ENCODE results near the gene DUSP1. TPM values are rescaled to one million over a fixed set of nuclear protein-coding genes. Genes with fewer than 3 reads are reported as not detected.

DUSP1 gene
- total RNA-seq, 1 donor: 3,538 TPM

DNA sequence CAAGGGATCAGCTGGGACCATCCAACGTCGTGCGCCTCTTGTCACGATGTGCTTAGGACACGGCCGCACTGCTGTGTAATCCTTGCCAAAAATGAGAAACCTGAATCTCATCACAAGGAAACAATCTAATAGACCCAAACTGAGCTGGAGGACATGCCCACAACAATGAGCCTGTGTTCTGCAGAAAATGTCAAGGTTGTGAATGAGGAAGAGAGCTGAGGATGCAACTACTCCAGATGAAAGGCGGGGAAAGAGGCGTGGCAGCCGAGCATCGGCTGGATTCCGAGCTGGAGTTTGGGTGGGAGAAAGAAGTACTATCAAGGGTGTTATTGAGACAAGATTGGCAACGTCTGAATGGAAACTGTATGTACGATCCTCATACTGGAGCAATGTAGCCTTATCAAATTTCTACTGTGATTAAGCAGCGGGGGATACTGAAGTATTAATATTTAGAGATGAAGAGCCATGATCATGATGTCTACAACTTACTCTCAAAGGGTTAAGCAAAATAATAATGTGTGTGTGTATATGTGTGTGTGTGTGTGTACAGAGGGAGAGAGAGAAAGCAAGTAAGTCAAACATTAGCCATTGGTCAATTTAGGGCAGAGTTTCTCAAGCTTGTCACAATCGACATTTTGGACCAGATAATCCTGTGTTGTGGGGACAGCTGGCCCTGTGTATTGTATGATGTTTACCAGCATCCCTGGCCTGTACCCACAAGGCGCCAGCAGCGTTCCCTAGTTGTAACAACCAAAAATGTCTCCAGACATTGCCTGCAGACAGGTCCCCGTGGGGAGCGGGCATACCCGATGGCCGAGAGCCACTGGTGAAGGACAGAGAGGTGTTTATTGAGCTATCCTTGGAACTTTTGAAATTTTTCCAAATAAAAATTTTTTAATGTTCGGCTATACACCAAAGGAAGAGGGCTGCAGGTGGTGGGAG lies 46.5 kb downstream of the DUSP1 start:
- no peak overlapping the region for H3K4me3 ChIP-seq (ENCODE audit: low read length)
- H3K27me3 ChIP-seq (ENCODE audit: insufficient read depth, low read length): no peaks in the 10 kb centered on the region
- H3K4me1 ChIP-seq (ENCODE audit: insufficient read depth, low read length): no peaks in the 10 kb centered on the region
- H3K9me3 ChIP-seq (ENCODE audit: low read depth, low read length): no peaks in the 10 kb centered on the region

DNA sequence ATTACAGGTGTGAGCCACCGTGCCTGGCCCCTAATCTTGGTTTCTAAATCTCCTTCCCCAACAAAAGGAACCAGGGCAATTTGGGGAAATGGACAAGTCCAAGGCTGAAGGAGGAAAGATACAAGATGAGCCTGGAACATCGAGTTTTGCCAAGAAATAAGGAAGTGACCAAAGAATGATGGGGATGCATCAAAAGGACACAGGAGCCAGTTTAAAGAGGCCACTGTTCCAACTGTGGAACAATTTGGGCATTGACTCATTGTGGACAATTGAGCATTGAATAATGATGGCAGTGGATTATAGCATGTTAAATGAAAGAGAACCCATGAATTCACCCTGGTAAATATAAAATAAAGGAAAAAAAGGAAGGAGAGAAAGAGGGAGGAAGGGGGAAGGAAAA lies 47.5 kb downstream of the DUSP1 start:
- H3K4me1 ChIP-seq (ENCODE audit: insufficient read depth, low read length): no peaks in the 10 kb centered on the region
- no peak overlapping the region for H3K4me3 ChIP-seq (ENCODE audit: low read length)
- no peaks in the 10 kb centered on the region for H3K27me3 ChIP-seq (ENCODE audit: insufficient read depth, low read length)
- no peaks in the 10 kb centered on the region for H3K9me3 ChIP-seq (ENCODE audit: low read depth, low read length)

DNA sequence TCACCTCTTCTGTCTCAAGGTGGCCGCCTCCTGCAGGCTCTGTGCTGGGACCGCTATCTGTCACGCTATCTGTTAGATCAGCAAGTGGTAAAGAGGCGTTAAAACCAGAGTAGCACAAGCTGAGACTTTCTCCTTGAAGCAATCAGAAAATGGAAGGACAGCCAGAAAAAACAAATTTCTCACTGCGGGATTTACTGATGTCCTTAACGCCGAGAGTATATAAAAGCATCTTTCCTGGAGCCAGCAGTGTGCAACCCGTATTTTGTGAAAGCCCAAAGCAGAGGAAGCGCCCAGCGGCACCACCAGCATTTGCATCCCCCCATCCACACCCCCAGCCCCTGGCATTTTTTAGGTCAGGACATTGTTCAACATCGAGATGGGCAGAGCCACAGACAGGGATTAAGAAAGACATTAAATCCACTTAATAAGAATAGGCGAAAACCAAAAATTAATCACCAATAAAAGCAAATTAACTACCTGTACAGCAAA lies 48.6 kb downstream of the DUSP1 start:
- no peaks in the 10 kb centered on the region for H3K4me1 ChIP-seq (ENCODE audit: insufficient read depth, low read length)
- no peaks in the 10 kb centered on the region for H3K27me3 ChIP-seq (ENCODE audit: insufficient read depth, low read length)
- H3K9me3 ChIP-seq (ENCODE audit: low read depth, low read length): no peaks in the 10 kb centered on the region
- H3K4me3 ChIP-seq (ENCODE audit: low read length): no peak overlapping the region

DNA sequence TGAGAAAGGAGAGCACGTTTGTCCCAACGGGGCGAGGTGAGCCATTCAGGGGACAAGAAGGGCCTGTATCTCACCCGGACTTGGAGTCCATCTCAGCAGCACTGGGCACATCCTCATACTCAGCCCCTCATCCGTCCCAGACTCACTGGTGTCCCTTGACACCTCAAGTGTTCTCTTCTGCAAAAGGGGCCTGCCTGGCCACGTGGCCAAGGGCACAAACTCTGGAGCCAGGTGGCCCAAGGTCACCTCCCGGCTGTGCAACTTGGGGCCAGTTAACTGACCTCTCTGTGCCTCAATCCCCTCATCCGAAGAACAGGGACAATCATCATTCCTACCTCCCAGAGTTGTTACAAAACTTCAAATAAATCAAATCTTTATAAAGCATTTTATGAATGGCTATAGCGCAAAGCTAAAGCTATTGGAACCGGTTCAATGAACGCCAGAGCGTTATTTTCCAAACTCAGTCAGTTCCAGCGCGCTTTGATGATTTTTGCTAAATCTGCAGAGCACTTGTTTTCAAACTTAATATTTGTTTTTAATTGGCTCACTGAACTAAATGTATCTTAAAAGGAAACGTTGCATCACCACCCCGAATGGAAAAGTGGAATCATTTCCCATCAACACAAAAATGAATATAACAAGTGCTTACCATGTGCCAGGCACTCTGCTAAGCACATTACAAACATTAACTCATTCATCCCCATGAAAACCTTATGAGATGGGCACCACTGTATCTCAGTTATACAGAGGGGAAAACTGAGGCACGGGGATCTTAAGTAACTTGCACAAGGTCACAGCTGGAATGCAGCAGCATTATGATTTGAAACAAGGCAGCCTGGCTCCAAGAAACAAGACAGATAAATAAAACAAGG lies 49.3 kb downstream of the DUSP1 start:
- no peaks in the 10 kb centered on the region for H3K27me3 ChIP-seq (ENCODE audit: insufficient read depth, low read length)

DNA sequence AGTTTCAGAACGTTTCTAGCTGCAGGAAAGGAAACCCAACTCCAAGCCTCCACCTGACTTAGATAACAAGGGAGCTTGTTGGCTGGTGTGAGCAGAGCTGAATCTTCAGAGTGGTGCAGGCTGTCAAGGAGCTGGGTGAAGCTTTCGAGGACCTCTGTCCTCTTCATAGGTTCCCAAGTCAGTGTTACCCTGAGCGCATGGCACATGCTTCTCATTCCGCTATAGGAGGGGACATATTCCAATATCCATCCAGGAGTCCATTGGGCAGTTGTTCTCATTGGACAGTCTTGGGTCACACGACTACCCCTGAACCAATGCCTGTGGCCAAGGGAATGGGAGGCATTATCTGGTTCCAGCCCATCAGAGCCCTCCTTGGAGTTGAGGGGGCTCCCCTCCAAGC lies 50.3 kb downstream of the DUSP1 start:
- no peaks in the 10 kb centered on the region for H3K27me3 ChIP-seq (ENCODE audit: insufficient read depth, low read length)
- H3K4me1 ChIP-seq (ENCODE audit: insufficient read depth, low read length): peaks cover 5% of the 10 kb centered on the region
- H3K4me3 ChIP-seq (ENCODE audit: low read length): no peak overlapping the region
- H3K9me3 ChIP-seq (ENCODE audit: low read depth, low read length): no peaks in the 10 kb centered on the region

More for the DNA sequence above, 49.3 kb downstream of the DUSP1 start:
- peaks cover 4% of the 10 kb centered on the region for H3K4me1 ChIP-seq (ENCODE audit: insufficient read depth, low read length)
- no peaks in the 10 kb centered on the region for H3K9me3 ChIP-seq (ENCODE audit: low read depth, low read length)
- H3K4me3 ChIP-seq (ENCODE audit: low read length): no peak overlapping the region

DNA sequence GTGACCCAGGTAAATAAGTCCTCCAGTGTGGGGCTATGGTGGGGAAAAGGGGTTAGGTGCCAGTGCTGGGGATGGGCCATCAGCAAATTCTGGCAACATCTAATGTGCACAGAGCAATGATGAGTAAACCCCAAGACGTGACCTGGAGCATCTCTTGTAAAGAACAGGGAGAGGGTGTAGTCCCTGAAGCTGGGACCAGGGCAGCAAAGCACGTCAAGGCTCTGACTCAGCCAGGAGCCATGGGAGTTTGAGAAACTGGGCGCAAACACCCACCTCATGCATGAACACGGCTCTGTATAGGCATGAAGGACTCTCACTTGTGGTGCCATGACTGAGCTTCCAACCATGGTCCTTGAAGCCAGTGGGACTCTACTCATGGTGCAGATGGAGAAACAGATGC lies 51.8 kb downstream of the DUSP1 start:
- Histone ChIP-seq H3K9me3 (ENCODE audit: low read depth, low read length) (no peaks in the 10 kb centered on the region), H3K4me1 (ENCODE audit: insufficient read depth, low read length) (peaks cover 9% of the 10 kb centered on the region), H3K4me3 (ENCODE audit: low read length) (no peak overlapping the region), H3K27me3 (ENCODE audit: insufficient read depth, low read length) (no peaks in the 10 kb centered on the region)

DNA sequence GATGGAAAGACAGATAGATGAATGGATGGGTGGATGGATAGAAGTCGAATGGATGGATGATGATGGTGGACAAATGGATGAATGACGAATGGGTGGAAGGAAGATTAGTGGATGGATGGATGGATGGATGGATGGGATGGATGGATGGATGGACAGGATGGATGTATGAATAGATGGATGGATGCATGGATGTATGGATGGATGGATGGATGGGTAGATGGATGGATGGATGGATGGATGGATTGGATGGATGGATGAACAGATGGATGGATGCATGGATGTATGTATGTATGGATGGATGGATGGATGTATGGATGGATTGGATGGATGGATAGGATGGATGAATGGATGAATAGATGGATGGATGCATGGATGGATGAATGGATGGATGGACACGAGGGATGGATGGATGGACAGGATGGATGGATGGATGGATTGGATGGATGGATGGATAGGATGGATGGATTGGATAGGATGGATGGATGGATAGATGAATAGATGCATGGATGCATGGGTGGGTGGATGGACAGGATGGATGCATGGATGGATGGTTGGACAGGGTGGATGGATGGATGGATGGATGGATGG lies 52.4 kb downstream of the DUSP1 start:
- no peak overlapping the region for H3K4me3 ChIP-seq (ENCODE audit: low read length)
- no peaks in the 10 kb centered on the region for H3K9me3 ChIP-seq (ENCODE audit: low read depth, low read length)
- peaks cover 9% of the 10 kb centered on the region for H3K4me1 ChIP-seq (ENCODE audit: insufficient read depth, low read length)
- no peaks in the 10 kb centered on the region for H3K27me3 ChIP-seq (ENCODE audit: insufficient read depth, low read length)

Other genes starting within 250 kb of the DUSP1 start
- gene NEURL1B, start 129.9 kb downstream of the DUSP1 start, total RNA-seq: 0.10 TPM
- 63.6 TPM for gene ERGIC1, start 63.1 kb upstream of the DUSP1 start, total RNA-seq
- 13.4 TPM for gene RPL26L1, start 188.2 kb upstream of the DUSP1 start, total RNA-seq
- 61.7 TPM for gene ATP6V0E1, start 212.6 kb upstream of the DUSP1 start, total RNA-seq

Measured in mononuclear cell (primary cell).